Astrocyte (in vitro differentiated cells and primary cell): ENCODE data around the gene KRTAP5-3. TPM values are rescaled to one million over a fixed set of nuclear protein-coding genes. Genes with fewer than 3 reads are reported as not detected.
A peak's percentile ranks its signal among the peaks of the same experiment; 100 is the strongest.

Source experiments
- DNase-seq: peaks from one replicate; pipeline ENCODE4 v3.0.0-alpha.2; 2010; ENCODE audit warnings: low read depth
- FAIRE-seq: peaks from 2 replicates; lab custom pipeline; 2011; peaks lifted over from hg19 to GRCh38; lab: Jason Lieb, UNC
- H2AFZ ChIP-seq: 2 replicates; pipeline ENCODE4 v1.6.0; 2012; ENCODE audit warnings: low read depth, low read length, inconsistent platforms
- H3K27ac ChIP-seq: 2 replicates; pipeline ENCODE4 v1.5.1; 2011; ENCODE audit warnings: low read depth, low read length, inconsistent platforms
- H3K27me3 ChIP-seq: 2 replicates; pipeline ENCODE4 v1.6.0; 2011; ENCODE audit warnings: low read length, inconsistent platforms; ENCODE audit not compliant: insufficient read depth
- H3K36me3 ChIP-seq: 2 replicates; pipeline ENCODE4 v1.5.1; 2011; ENCODE audit warnings: low read length, inconsistent platforms; ENCODE audit not compliant: insufficient read depth
- H3K4me1 ChIP-seq: 2 replicates; pipeline ENCODE4 v1.5.1; 2011; ENCODE audit warnings: low read length, inconsistent platforms; ENCODE audit not compliant: insufficient read depth
- H3K4me2 ChIP-seq: 2 replicates; pipeline ENCODE4 v1.6.0; 2012; ENCODE audit warnings: low read length, inconsistent platforms
- H3K4me3 ChIP-seq: 2 replicates; pipeline ENCODE4 v1.5.1; 2011; ENCODE audit warnings: low read depth, mild to moderate bottlenecking, low read length, inconsistent platforms; ENCODE audit not compliant: insufficient read depth
- H3K79me2 ChIP-seq: 2 replicates; pipeline ENCODE4 v1.6.0; 2012; ENCODE audit warnings: mild to moderate bottlenecking, low read length, inconsistent platforms; ENCODE audit not compliant: insufficient read depth
- H3K9ac ChIP-seq: 2 replicates; pipeline ENCODE4 v1.6.0; 2012; ENCODE audit warnings: mild to moderate bottlenecking, low read length, inconsistent platforms
- H3K9me3 ChIP-seq: 2 replicates; pipeline ENCODE4 v1.5.1; 2012; ENCODE audit warnings: low read depth, mild to moderate bottlenecking, low read length, inconsistent platforms; ENCODE audit not compliant: insufficient read depth
- H4K20me1 ChIP-seq: 2 replicates; pipeline ENCODE4 v1.6.0; 2012; ENCODE audit warnings: low read length, inconsistent platforms; ENCODE audit not compliant: insufficient read depth
- H3K27ac Mint-ChIP-seq: one replicate; pipeline ENCODE4 v1.8.0; 2021; ENCODE audit warnings: mild to moderate bottlenecking, mixed read lengths; ENCODE audit not compliant: unreplicated experiment
- H3K27me3 Mint-ChIP-seq: one replicate; pipeline ENCODE4 v1.8.0; 2021; ENCODE audit warnings: low read depth, mixed read lengths; ENCODE audit not compliant: unreplicated experiment
- H3K36me3 Mint-ChIP-seq: one replicate; pipeline ENCODE4 v1.8.0; 2021; ENCODE audit warnings: low read depth, mixed read lengths; ENCODE audit not compliant: unreplicated experiment
- H3K4me1 Mint-ChIP-seq: one replicate; pipeline ENCODE4 v1.8.0; 2021; ENCODE audit warnings: low read depth, mixed read lengths; ENCODE audit not compliant: unreplicated experiment
- H3K4me3 Mint-ChIP-seq: one replicate; pipeline ENCODE4 v1.8.0; 2021; ENCODE audit warnings: mild to moderate bottlenecking, moderate library complexity, mixed read lengths; ENCODE audit not compliant: unreplicated experiment
- H3K9me3 Mint-ChIP-seq: one replicate; pipeline ENCODE4 v1.8.0; 2021; ENCODE audit warnings: mild to moderate bottlenecking, mixed read lengths; ENCODE audit not compliant: unreplicated experiment
- CTCF ChIP-seq: IDR thresholded peaks from 2 replicates; pipeline ENCODE4 v1.5.1; 2011; ENCODE audit warnings: low read depth, mild to moderate bottlenecking, inconsistent platforms, low read length, moderate library complexity; ENCODE audit not compliant: insufficient read depth
- EZH2 ChIP-seq: IDR thresholded peaks from 2 replicates; pipeline ENCODE4 v1.6.1; 2012; ENCODE audit warnings: mild to moderate bottlenecking, low read length, inconsistent platforms; ENCODE audit not compliant: insufficient read depth
- total RNA-seq: library from RNA; stranded (reverse); gene quantifications from 2 replicates; pipeline ENCODE4 v1.2.1, GENCODE V29; 2021

Gene KRTAP5-3
- total RNA-seq, 1 donor from 2014 or later: not detected

GRCh38 chr11:1570531-1570895 is 37.8 kb downstream of the KRTAP5-3 start:
- H3K27ac ChIP-seq: no peak overlapping the region
- H3K4me3 ChIP-seq: peak overlapping the region; percentile 61
- H4K20me1 ChIP-seq: peaks cover 70% of the 10 kb centered on the region
- DNase-seq: no peak
- TF ChIP-seq EZH2 (no peak), CTCF (no peak)
- H2AFZ ChIP-seq: no peak overlapping the region
- no peak for FAIRE-seq
- no peak overlapping the region for H3K27ac Mint-ChIP-seq
- peaks cover 5% of the 10 kb centered on the region for H3K4me1 Mint-ChIP-seq
- H3K9me3 Mint-ChIP-seq: no peaks in the 10 kb centered on the region
- peaks cover 57% of the 10 kb centered on the region for H3K79me2 ChIP-seq
- peaks cover 8% of the 10 kb centered on the region for H3K27me3 Mint-ChIP-seq
- peak overlapping the region; percentile 84 for H3K4me3 Mint-ChIP-seq
- peaks cover 3% of the 10 kb centered on the region for H3K36me3 Mint-ChIP-seq
- H3K27me3 ChIP-seq: peaks cover 14% of the 10 kb centered on the region
- peak overlapping the region; percentile 89 for H3K4me2 ChIP-seq
- no peaks in the 10 kb centered on the region for H3K36me3 ChIP-seq
- H3K9me3 ChIP-seq: no peaks in the 10 kb centered on the region
- H3K9ac ChIP-seq: peak overlapping the region; percentile 87
- no peaks in the 10 kb centered on the region for H3K4me1 ChIP-seq

- Histone ChIP-seq H3K4me1 (peaks cover 1% of the 10 kb centered on the region), H3K9me3 (no peaks in the 10 kb centered on the region), H4K20me1 (peaks cover 73% of the 10 kb centered on the region), H2AFZ (no peak overlapping the region), H3K27me3 (peaks cover 12% of the 10 kb centered on the region), H3K4me3 (no peak overlapping the region), H3K27ac (no peak overlapping the region), H3K9ac (no peak overlapping the region), H3K36me3 (no peaks in the 10 kb centered on the region), H3K79me2 (peaks cover 62% of the 10 kb centered on the region), H3K4me2 (peak overlapping the region; percentile 89)
- no peaks in the 10 kb centered on the region for H3K9me3 Mint-ChIP-seq
- peak overlapping the region; percentile 84 for H3K4me3 Mint-ChIP-seq
- H3K27ac Mint-ChIP-seq: no peak overlapping the region
- FAIRE-seq (no peak), DNase-seq (no peak)
- H3K27me3 Mint-ChIP-seq: peaks cover 3% of the 10 kb centered on the region
- H3K36me3 Mint-ChIP-seq: peaks cover 3% of the 10 kb centered on the region
- TF ChIP-seq CTCF (no peak), EZH2 (no peak)
- peaks cover 5% of the 10 kb centered on the region for H3K4me1 Mint-ChIP-seq
These were observed 38.2 kb downstream of the KRTAP5-3 start for GRCh38 chr11:1570001-1570453.

GRCh38 chr11:1569251-1569780 is 38.9 kb downstream of the KRTAP5-3 start:
- peak overlapping the region; percentile 62 for H3K4me3 Mint-ChIP-seq
- Histone ChIP-seq H2AFZ (no peak overlapping the region), H3K36me3 (no peaks in the 10 kb centered on the region), H3K4me2 (no peak overlapping the region), H3K9me3 (no peaks in the 10 kb centered on the region), H3K4me1 (peaks cover 9% of the 10 kb centered on the region), H3K4me3 (no peak overlapping the region), H3K27me3 (peaks cover 10% of the 10 kb centered on the region), H3K9ac (no peak overlapping the region), H3K27ac (no peak overlapping the region), H3K79me2 (peaks cover 65% of the 10 kb centered on the region), H4K20me1 (peaks cover 76% of the 10 kb centered on the region)
- peaks cover 7% of the 10 kb centered on the region for H3K4me1 Mint-ChIP-seq
- peaks cover 2% of the 10 kb centered on the region for H3K27me3 Mint-ChIP-seq
- DNase-seq (no peak), FAIRE-seq (no peak)
- no peak overlapping the region for H3K27ac Mint-ChIP-seq
- peaks cover 3% of the 10 kb centered on the region for H3K36me3 Mint-ChIP-seq
- TF ChIP-seq EZH2: no peak
- H3K9me3 Mint-ChIP-seq: no peaks in the 10 kb centered on the region
